ENCODE measurements around the gene ITGB5.

DNA sequence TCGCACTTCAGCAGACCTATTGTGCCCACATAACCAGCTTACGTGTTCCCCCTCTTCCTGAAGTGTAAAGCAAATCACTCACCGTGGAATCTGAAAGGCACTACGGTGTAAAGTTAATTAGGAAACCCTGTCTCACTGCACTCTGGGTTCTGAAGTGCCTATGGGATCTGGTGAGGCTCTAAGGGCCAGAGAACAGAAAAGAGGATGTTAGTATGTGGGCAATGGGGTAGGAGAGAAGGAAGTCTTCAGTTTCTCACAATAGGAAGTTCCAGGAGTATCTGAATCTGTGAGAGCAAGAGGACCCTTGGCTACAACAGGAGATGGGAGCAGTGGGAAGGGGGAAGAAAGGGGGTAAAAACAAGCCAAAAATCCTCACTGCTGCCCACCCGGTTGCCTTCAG is 71.4 kb downstream of the ITGB5 start:
- TF ChIP-seq, protein P1, sequence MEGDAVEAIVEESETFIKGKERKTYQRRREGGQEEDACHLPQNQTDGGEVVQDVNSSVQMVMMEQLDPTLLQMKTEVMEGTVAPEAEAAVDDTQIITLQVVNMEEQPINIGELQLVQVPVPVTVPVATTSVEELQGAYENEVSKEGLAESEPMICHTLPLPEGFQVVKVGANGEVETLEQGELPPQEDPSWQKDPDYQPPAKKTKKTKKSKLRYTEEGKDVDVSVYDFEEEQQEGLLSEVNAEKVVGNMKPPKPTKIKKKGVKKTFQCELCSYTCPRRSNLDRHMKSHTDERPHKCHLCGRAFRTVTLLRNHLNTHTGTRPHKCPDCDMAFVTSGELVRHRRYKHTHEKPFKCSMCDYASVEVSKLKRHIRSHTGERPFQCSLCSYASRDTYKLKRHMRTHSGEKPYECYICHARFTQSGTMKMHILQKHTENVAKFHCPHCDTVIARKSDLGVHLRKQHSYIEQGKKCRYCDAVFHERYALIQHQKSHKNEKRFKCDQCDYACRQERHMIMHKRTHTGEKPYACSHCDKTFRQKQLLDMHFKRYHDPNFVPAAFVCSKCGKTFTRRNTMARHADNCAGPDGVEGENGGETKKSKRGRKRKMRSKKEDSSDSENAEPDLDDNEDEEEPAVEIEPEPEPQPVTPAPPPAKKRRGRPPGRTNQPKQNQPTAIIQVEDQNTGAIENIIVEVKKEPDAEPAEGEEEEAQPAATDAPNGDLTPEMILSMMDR (IDR thresholded peaks at IDR 0.05): no peak
- TF ChIP-seq EZH2 (IDR thresholded peaks at IDR 0.05; ENCODE audit: borderline replicate concordance, insufficient read depth, low read depth, low read length, poor library complexity, severe bottlenecking): no peak
